ENCODE results near the gene NTNG1.
"Not testable (repeated sequence)": the region's sequence is repeated elsewhere in the genome, so short reads cannot be mapped to it uniquely, and the experiment has no call there.

DNA sequence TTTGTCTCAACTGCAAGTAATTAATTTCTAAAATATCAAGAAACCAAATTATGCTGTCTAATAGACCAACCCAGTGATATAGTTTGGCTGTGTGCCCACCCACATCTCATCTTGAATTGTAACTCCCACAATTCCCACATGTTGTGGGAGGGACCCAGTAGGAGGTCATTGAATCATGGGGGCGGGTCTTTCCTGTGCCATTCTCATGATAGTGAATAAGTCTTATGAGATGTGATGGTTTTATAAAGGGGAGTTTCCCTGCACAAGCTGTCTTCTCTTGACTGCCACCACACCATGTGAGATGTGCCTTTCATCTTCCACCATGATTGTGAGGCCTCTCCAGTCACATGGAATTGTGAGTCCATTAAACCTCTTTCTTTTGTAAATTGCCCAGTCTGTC is 47.4 kb upstream of the NTNG1 start:
- TF ChIP-seq, protein P1, sequence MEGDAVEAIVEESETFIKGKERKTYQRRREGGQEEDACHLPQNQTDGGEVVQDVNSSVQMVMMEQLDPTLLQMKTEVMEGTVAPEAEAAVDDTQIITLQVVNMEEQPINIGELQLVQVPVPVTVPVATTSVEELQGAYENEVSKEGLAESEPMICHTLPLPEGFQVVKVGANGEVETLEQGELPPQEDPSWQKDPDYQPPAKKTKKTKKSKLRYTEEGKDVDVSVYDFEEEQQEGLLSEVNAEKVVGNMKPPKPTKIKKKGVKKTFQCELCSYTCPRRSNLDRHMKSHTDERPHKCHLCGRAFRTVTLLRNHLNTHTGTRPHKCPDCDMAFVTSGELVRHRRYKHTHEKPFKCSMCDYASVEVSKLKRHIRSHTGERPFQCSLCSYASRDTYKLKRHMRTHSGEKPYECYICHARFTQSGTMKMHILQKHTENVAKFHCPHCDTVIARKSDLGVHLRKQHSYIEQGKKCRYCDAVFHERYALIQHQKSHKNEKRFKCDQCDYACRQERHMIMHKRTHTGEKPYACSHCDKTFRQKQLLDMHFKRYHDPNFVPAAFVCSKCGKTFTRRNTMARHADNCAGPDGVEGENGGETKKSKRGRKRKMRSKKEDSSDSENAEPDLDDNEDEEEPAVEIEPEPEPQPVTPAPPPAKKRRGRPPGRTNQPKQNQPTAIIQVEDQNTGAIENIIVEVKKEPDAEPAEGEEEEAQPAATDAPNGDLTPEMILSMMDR (IDR thresholded peaks at IDR 0.05; ENCODE audit: insufficient read depth, low read depth, low read length): not testable (repeated sequence)
- not testable (repeated sequence) for TF ChIP-seq EZH2 (IDR thresholded peaks at IDR 0.05; ENCODE audit: insufficient read depth, low read length)
